OCI-LY3 (cell line): Measurements from ENCODE around the gene MED26.

Experiments
- H2AFZ ChIP-seq: fragments of 200-600, 300-600 bp; shearing (Covaris generic); 2 replicates; pipeline ENCODE4 v1.6.0; 2014; ENCODE audit warnings: antibody characterized with exemption, low read depth, low read length
- H3K27ac ChIP-seq: fragments of 200-600, 300-600 bp; sonication (generic); 2 replicates; pipeline ENCODE4 v1.5.1; 2014; ENCODE audit warnings: mild to moderate bottlenecking, low read length, moderate library complexity, mixed read lengths
- H3K27me3 ChIP-seq: fragments of 200-600, 300-600 bp; sonication (generic); 2 replicates; pipeline ENCODE4 v1.6.1; 2014; ENCODE audit warnings: low read depth, low read length, mixed read lengths
- H3K36me3 ChIP-seq: fragments of 200-600, 300-600 bp; sonication (generic); replicated peaks from 2 replicates; pipeline ENCODE3; 2014; ENCODE audit warnings: low read depth, low read length, mixed read lengths
- H3K4me1 ChIP-seq: fragments of 300-600, 200-600 bp; sonication (generic); 2 replicates; pipeline ENCODE4 v1.6.1; 2014; ENCODE audit warnings: low read length, mixed read lengths
- H3K4me2 ChIP-seq: fragments of 200-600, 300-600 bp; sonication (generic); 2 replicates; pipeline ENCODE4 v1.6.1; 2014; ENCODE audit warnings: low read length, mixed read lengths
- H3K4me3 ChIP-seq: fragments of 300-600, 200-600 bp; sonication (generic); 2 replicates; pipeline ENCODE4 v1.5.1; 2014; ENCODE audit warnings: antibody characterized with exemption, mild to moderate bottlenecking, low read length, moderate library complexity
- H3K79me2 ChIP-seq: fragments of 300-600, 200-600 bp; shearing (Covaris generic); 2 replicates; pipeline ENCODE4 v1.6.1; 2014; ENCODE audit warnings: mild to moderate bottlenecking, low read length, mixed read lengths
- H3K9ac ChIP-seq: fragments of 300-600, 200-600 bp; shearing (Covaris generic); 2 replicates; pipeline ENCODE4 v1.6.0; 2014; ENCODE audit warnings: mild to moderate bottlenecking, low read length, moderate library complexity
- H3K9me3 ChIP-seq: fragments of 200-600, 300-600 bp; shearing (Covaris generic); 2 replicates; pipeline ENCODE4 v1.6.1; 2014; ENCODE audit warnings: low read length, mixed read lengths; ENCODE audit not compliant: insufficient read depth
- H4K20me1 ChIP-seq: fragments of 200-600, 300-600 bp; sonication (generic); 2 replicates; pipeline ENCODE4 v1.6.1; 2016; ENCODE audit warnings: low read length, mixed read lengths; ENCODE audit not compliant: insufficient read depth
- EZH2phosphoT487 ChIP-seq: fragments of 200-600 bp; shearing (Covaris generic); IDR thresholded peaks from 2 replicates; pipeline ENCODE4 v1.6.1; 2018; ENCODE audit warnings: antibody characterized with exemption, mixed run types, low read depth
- TF ChIP-seq, protein P1 (sequence below): fragments of 200-600, 300-600 bp; sonication (generic); IDR thresholded peaks from 2 replicates; pipeline ENCODE4 v1.5.1; 2014; ENCODE audit warnings: antibody characterized with exemption, low read length, low read depth

Gene MED26

GRCh38 chr19:16577531-16577985, 50.4 kb downstream of the MED26 start:
- no peak overlapping the region for H3K27ac ChIP-seq
- H3K4me1 ChIP-seq: peaks cover 32% of the 10 kb centered on the region
- H3K4me3 ChIP-seq: no peak overlapping the region
- H2AFZ ChIP-seq: no peak overlapping the region
- no peaks in the 10 kb centered on the region for H3K9me3 ChIP-seq
- TF ChIP-seq, protein P1, sequence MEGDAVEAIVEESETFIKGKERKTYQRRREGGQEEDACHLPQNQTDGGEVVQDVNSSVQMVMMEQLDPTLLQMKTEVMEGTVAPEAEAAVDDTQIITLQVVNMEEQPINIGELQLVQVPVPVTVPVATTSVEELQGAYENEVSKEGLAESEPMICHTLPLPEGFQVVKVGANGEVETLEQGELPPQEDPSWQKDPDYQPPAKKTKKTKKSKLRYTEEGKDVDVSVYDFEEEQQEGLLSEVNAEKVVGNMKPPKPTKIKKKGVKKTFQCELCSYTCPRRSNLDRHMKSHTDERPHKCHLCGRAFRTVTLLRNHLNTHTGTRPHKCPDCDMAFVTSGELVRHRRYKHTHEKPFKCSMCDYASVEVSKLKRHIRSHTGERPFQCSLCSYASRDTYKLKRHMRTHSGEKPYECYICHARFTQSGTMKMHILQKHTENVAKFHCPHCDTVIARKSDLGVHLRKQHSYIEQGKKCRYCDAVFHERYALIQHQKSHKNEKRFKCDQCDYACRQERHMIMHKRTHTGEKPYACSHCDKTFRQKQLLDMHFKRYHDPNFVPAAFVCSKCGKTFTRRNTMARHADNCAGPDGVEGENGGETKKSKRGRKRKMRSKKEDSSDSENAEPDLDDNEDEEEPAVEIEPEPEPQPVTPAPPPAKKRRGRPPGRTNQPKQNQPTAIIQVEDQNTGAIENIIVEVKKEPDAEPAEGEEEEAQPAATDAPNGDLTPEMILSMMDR: no peak
- TF ChIP-seq EZH2phosphoT487: no peak
- no peaks in the 10 kb centered on the region for H3K27me3 ChIP-seq
- H3K9ac ChIP-seq: no peak overlapping the region
- peaks cover 100% of the 10 kb centered on the region for H3K79me2 ChIP-seq
- H3K4me2 ChIP-seq: no peak overlapping the region
- H4K20me1 ChIP-seq: peaks cover 51% of the 10 kb centered on the region
- H3K36me3 ChIP-seq: peaks cover 53% of the 10 kb centered on the region

DNA sequence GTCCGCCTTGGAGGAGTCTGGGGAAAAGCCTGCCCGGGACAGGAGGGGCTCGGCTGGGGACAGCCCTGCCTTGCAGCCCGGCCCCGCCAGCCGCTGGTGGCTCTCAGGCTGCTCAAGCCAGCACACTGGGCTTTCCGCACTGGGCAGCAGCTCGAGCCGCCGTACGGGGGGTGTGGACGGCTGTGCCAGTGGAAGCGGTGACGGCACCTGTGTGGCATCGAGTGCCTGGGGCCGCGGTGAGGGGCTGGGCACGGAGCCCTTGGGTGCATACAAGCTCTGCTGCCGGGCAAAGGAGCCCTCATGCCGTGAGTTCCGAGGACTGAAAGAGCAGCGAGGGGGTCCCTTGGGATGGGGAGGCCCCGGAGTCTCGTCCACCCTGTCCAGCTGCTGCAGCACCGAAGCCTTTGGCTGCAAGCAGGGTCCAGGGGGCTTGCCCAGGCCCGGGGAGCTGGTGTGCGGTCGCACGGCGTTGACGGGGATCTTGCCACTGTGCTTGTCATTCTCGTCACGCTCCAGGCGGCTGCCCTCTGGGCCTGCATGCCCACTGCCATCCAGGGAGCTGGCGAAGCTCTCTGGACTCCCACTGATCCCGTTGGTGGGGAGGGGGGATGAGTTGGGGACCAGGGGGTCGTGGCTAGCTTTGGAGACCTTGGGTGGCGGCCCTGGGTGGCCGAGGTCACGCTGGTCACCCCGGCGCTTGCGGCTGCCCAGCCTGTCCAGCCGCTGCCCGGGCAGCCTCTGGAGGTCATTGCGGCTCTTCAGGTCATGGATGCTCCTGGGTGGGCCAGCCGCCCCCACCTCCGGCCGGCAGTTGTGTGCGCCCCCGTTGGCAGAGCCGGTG, 51.1 kb downstream of the MED26 start:
- H3K27me3 ChIP-seq: no peaks in the 10 kb centered on the region
- peaks cover 53% of the 10 kb centered on the region for H3K36me3 ChIP-seq
- no peak overlapping the region for H3K27ac ChIP-seq
- H3K9ac ChIP-seq: no peak overlapping the region
- TF ChIP-seq EZH2phosphoT487: no peak
- TF ChIP-seq, protein P1: no peak
- no peaks in the 10 kb centered on the region for H3K9me3 ChIP-seq
- H3K4me2 ChIP-seq: no peak overlapping the region
- peaks cover 97% of the 10 kb centered on the region for H3K79me2 ChIP-seq
- peaks cover 25% of the 10 kb centered on the region for H3K4me1 ChIP-seq
- H2AFZ ChIP-seq: no peak overlapping the region
- peaks cover 51% of the 10 kb centered on the region for H4K20me1 ChIP-seq
- no peak overlapping the region for H3K4me3 ChIP-seq

DNA sequence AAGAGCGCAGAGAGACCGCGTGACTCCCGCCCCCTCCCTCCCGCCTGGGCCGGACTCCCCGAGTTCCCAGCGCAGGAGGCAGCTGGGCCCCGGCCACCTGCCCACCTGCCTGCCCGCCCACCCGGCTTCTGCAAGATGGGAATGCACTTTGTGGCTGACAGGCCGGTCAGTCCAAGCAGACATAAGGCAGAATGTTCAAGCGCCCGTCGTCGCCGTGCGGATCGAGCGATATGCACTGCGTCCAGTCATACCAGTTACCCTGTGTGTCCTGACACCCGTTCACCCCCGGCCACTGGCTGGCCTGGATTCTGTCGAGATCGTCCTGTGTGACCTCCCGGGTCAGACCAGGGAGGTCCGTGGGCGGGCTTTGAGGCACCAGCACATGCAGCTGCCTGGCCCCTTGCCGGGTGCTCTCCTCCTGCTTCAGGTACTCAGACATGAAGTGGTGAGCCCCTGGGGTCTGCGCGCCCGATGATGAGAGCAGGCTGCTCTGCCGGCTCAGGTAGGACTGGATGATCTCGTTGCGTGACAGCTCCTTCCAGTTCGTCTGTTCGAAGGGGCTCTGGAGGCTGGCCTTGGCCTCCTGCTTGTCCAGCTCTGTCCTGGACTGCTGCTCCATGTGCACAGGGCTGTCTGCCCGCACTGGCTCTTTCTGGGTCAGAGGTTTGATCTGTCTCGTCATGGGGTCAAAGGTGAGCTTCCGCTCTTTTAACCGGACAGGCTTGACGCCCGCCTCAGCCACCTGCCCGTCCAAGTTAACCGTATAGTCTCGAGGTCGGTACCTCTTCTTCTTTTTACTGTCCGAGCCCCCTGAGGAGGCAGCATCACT, 51.9 kb downstream of the MED26 start:
- H3K4me1 ChIP-seq: peaks cover 21% of the 10 kb centered on the region
- peaks cover 53% of the 10 kb centered on the region for H3K36me3 ChIP-seq
- no peak overlapping the region for H2AFZ ChIP-seq
- peaks cover 97% of the 10 kb centered on the region for H3K79me2 ChIP-seq
- H4K20me1 ChIP-seq: peaks cover 44% of the 10 kb centered on the region
- H3K27me3 ChIP-seq: no peaks in the 10 kb centered on the region
- no peak overlapping the region for H3K27ac ChIP-seq
- H3K9ac ChIP-seq: no peak overlapping the region
- H3K9me3 ChIP-seq: no peaks in the 10 kb centered on the region
- H3K4me2 ChIP-seq: no peak overlapping the region
- TF ChIP-seq, protein P1: no peak
- no peak for TF ChIP-seq EZH2phosphoT487
- H3K4me3 ChIP-seq: no peak overlapping the region

GRCh38 chr19:16575282-16575681, 52.7 kb downstream of the MED26 start:
- H3K9me3 ChIP-seq: no peaks in the 10 kb centered on the region
- no peak overlapping the region for H3K4me3 ChIP-seq
- no peak overlapping the region for H3K27ac ChIP-seq
- peaks cover 52% of the 10 kb centered on the region for H3K36me3 ChIP-seq
- H4K20me1 ChIP-seq: peaks cover 38% of the 10 kb centered on the region
- H3K4me2 ChIP-seq: no peak overlapping the region
- TF ChIP-seq EZH2phosphoT487: no peak
- TF ChIP-seq, protein P1: no peak
- peaks cover 97% of the 10 kb centered on the region for H3K79me2 ChIP-seq
- H3K27me3 ChIP-seq: no peaks in the 10 kb centered on the region
- no peak overlapping the region for H2AFZ ChIP-seq
- peaks cover 18% of the 10 kb centered on the region for H3K4me1 ChIP-seq
- no peak overlapping the region for H3K9ac ChIP-seq
